AG04450 (cell line): ENCODE results near the gene SLC25A48. TPM values are rescaled to one million over a fixed set of nuclear protein-coding genes. Genes with fewer than 3 reads are reported as not detected.

ENCODE experiments used
- CTCF ChIA-PET: fragments of 300-600, 350-600 bp; formaldehyde crosslinking; extraction: SDS; loops from one replicate; lab custom pipeline; 2022; ENCODE audit warnings: antibody characterized with exemption, inconsistent platforms; lab: Charles Lee
- POLR2A ChIA-PET: fragments of 350-600 bp; formaldehyde crosslinking; extraction: SDS; loops from one replicate; lab custom pipeline; 2021; ENCODE audit warnings: antibody characterized with exemption, inconsistent platforms; lab: Yijun Ruan, JAX
- DNase-seq: peaks from one replicate; pipeline ENCODE4 v3.0.0-alpha.2; 2011; ENCODE audit warnings: low read depth, low spot score
- H3K27ac ChIP-seq: one replicate; pipeline ENCODE4 v1.5.1; 2012; ENCODE audit warnings: low read depth, low read length, control low read depth
- H3K27me3 ChIP-seq: one replicate; pipeline ENCODE4 v1.6.0; 2012; ENCODE audit warnings: low read length; ENCODE audit not compliant: control insufficient read depth, insufficient read depth
- H3K4me3 ChIP-seq: 2 replicates; pipeline ENCODE4 v1.5.1; 2011; ENCODE audit warnings: mild to moderate bottlenecking, low read depth, low read length, control low read depth
- H3K9me3 ChIP-seq: 2 replicates; pipeline ENCODE4 v1.5.1; 2012; ENCODE audit warnings: low read length; ENCODE audit not compliant: control insufficient read depth, insufficient read depth
- polyA plus RNA-seq: library from polyadenylated mRNA; depleted of rRNA; stranded (reverse); fragments of >200 nt; gene quantifications from 2 replicates; pipeline ENCODE4 v1.2.3, GENCODE V29; 2011
- TF ChIP-seq, protein P1 (sequence below): IDR thresholded peaks from 2 replicates; pipeline ENCODE4 v1.5.1; 2011; ENCODE audit warnings: low read depth, low read length, control low read depth, inconsistent platforms

SLC25A48 gene
- polyA plus RNA-seq, 1 experiment, result not detected

DNA sequence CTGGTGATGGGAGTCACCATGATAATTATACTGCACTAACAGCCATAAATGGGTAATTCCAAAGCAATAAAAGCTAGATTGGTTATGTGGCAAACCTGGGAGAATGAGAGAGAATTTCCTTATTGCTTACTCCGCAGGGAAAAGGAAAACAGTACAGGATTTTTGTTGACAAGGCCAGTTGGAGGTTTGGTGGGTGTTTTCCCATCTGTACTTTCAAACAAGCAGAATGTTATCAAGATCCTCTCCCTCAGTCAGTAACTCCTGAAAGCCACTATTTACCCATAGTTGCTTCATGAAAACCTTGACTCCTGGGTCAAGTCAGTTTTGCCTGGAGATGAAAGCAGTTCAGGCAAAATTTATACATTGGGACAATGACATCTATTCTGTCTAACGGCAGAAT, 34.8 kb downstream of the SLC25A48 start:
- POLR2A ChIA-PET, result no interaction called here
- no peak overlapping the region for H3K27ac ChIP-seq
- TF ChIP-seq, protein P1, sequence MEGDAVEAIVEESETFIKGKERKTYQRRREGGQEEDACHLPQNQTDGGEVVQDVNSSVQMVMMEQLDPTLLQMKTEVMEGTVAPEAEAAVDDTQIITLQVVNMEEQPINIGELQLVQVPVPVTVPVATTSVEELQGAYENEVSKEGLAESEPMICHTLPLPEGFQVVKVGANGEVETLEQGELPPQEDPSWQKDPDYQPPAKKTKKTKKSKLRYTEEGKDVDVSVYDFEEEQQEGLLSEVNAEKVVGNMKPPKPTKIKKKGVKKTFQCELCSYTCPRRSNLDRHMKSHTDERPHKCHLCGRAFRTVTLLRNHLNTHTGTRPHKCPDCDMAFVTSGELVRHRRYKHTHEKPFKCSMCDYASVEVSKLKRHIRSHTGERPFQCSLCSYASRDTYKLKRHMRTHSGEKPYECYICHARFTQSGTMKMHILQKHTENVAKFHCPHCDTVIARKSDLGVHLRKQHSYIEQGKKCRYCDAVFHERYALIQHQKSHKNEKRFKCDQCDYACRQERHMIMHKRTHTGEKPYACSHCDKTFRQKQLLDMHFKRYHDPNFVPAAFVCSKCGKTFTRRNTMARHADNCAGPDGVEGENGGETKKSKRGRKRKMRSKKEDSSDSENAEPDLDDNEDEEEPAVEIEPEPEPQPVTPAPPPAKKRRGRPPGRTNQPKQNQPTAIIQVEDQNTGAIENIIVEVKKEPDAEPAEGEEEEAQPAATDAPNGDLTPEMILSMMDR, result no peak

DNA sequence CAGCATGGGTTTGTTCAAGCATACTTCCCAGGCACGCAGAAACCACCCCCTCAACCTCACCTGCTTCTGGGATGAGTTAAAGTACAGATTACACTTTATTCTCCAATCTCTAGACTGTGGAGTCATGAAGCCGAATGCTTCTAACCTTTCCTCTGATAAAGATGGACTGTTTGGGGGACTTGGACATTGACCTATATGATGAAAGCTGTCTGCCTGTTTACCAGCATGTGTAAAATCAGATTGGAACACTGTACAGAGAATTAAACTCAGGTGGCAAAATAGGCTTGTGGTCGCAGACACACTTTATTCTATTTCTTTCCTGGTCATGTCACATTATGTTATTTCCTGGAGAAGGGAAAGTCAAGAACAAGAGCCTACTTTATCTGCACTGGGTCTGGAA, 35.5 kb downstream of the SLC25A48 start:
- Histone ChIP-seq H3K27ac (no peak overlapping the region), H3K27me3 (peaks cover 7% of the 10 kb centered on the region), H3K9me3 (no peaks in the 10 kb centered on the region; the same call in 1 of the 2 replicates), H3K4me3 (no peak overlapping the region)
- DNase-seq, result no peak
- TF ChIP-seq, protein P1, result no peak
- ChIA-PET POLR2A (no interaction called here), CTCF (no interaction called here)

More for the DNA sequence above, 34.8 kb downstream of the SLC25A48 start:
- no peak for DNase-seq
- H3K9me3 ChIP-seq, result no peaks in the 10 kb centered on the region; the same call in 1 of the 2 replicates
- peaks cover 4% of the 10 kb centered on the region for H3K27me3 ChIP-seq
- no peak overlapping the region for H3K4me3 ChIP-seq
- CTCF ChIA-PET, result interaction anchor here (1.2 kb wide), 1 partner anchor 39 kb away, joined by 5 read pairs; no protein-coding TSS in a partner anchor

DNA sequence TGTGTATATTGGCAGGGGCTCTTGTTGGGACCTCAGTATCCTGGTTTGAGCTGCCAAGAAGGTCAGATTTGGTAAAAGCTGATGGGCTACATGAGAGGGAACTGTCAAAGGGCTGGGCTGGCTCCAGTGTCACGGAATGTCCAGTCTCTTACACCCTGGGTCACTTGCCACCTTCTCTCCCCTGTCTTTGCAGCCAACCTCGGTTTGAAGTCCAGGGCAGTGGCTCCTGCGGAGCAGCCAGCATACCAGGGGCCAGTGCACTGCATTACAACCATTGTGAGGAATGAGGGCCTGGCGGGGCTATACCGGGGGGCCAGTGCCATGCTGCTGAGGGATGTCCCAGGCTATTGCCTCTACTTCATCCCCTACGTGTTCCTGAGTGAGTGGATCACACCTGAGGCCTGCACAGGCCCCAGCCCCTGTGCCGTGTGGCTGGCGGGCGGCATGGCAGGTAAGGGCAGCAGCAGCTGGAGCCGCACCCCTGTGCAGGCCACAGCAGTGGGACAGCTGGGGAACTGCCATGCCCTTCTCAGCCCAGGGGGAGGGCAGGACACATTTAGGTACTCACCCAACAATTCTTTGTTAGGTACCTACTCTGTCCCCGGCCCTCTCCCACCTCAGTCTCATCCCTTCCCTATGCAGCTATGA, 36.9 kb downstream of the SLC25A48 start:
- POLR2A ChIA-PET, result no interaction called here
- CTCF ChIA-PET, result no interaction called here
- peaks cover 12% of the 10 kb centered on the region for H3K27me3 ChIP-seq
- no peak for DNase-seq
- TF ChIP-seq, protein P1, result no peak
- no peak overlapping the region for H3K27ac ChIP-seq
- no peaks in the 10 kb centered on the region; the same call in 1 of the 2 replicates for H3K9me3 ChIP-seq
- no peak overlapping the region for H3K4me3 ChIP-seq

DNA sequence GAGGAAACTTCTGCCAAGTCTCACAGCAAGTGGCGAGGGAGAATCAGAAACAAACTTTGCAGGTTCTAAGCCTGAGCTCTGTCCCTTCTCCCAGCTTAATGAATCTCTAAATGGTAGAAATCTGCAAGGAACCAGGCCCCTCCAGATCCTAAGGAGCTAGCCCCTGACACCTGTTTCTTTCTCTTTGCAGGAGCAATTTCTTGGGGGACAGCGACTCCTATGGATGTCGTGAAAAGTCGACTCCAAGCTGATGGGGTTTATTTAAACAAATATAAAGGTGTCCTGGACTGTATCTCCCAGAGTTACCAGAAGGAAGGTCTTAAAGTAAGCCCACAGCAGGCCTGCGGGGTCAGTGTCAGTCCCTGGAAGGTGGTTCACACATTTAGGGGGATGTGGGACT, 39.4 kb downstream of the SLC25A48 start:
- Histone ChIP-seq H3K4me3 (no peak overlapping the region), H3K9me3 (no peaks in the 10 kb centered on the region; the same call in 1 of the 2 replicates), H3K27me3 (peaks cover 12% of the 10 kb centered on the region), H3K27ac (no peak overlapping the region)
- TF ChIP-seq, protein P1, result no peak
- ChIA-PET CTCF (no interaction called here), POLR2A (no interaction called here)
- DNase-seq, result no peak

DNA sequence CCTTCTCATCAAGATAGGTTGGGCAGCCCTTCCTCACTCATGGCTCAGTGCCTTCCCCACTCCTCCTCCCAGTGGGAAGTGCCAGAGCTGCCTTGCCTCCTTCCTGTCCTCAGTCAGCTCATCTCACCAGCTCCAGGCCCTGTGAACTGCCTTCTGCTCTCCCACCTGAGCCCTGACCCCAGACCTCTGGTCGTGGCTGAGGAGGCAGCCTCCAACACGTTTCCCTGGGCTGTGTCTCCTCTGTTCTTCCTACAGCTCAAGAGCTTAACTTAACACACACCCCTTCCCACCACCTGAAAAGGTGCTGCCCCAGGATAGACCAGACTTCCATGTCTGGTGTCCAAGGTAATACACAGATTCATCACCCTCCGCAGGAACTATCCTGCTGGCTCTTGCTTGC, 40.0 kb downstream of the SLC25A48 start:
- ChIA-PET POLR2A (no interaction called here), CTCF (no interaction called here)
- TF ChIP-seq, protein P1, result no peak
- Histone ChIP-seq H3K4me3 (no peak overlapping the region), H3K27ac (no peak overlapping the region), H3K9me3 (no peaks in the 10 kb centered on the region; the same call in 1 of the 2 replicates), H3K27me3 (peaks cover 12% of the 10 kb centered on the region)
- no peak for DNase-seq
